Activated CD8-positive, alpha-beta memory T cell treated with anti-CD3 and anti-CD28 coated beads, Interleukin-2, amount 50 U/mL, for 4 hours (primary cell): Measurements from ENCODE around the gene TTLL11.
"Not testable (repeated sequence)": the region's sequence is repeated elsewhere in the genome, so short reads cannot be mapped to it uniquely, and the experiment has no call there.

ENCODE experiments used
- DNase-seq: peaks from one replicate; pipeline ENCODE4 v3.0.0-alpha.2; 2020

The TTLL11 gene

DNA sequence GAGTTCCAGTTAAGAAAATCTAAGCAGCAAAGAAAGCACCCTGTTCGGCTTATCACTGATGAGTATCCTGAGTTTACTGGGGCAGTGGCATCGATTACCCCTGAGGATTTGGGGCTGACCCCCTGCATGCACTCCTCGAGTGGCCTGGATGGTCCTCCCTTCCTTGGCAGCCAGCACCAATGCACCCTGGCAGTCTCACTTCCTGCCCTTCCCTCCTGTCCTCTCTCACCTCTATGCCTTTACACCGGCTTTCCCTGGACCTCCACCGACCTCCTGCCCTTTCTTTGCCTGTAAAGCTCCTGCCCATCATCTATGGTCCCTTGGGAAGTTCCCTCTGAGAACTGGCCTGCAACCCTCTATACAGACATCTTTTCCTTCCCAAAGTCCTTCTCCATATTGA, 97.1 kb downstream of the TTLL11 start:
- no peak for DNase-seq

DNA sequence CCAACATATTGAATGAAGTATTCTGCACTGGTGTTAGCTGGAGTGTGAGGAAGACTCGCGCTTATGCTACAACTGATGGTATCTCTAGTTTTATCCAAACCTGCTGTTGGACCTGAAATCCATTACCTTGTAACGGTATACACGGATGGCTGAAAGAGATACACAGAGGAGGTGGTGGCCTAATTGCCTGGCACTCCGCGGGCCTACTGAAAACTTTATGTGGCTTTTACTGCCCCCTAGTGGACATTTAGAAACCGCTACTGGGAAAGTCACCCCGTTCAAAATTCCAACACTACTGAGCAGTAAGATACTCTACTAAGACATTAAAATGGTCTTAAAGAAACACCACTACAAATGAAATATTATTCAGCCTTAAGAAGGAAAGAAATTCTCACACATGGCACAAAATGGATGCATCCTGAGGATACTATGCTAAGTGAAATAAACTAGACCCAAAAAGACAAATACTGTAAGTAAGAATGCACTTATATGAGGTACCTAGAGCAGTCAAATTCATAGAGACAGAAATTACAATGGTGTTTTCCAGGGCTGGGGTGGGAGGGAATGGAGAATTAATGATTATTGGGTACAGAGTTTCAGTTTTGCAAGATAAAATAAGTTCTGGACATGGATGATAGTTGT, 100.4 kb downstream of the TTLL11 start:
- DNase-seq: peak; percentile 34

DNA sequence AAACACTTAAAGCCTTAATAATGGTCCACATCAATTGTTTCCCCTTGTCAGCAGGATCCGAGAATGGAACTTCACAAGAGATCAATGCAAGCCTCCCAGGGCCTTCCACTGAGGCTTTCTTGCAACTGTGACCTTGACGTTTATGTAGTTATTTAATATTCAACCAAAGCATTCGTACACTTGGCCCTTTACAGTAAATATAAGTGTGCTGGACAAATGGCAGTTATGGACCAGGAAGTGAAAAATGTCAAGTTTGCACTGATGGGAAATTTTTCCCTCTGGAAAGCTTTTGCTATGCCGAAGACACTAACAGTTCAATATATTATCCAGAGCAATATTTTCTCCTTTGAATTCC, 101.8 kb downstream of the TTLL11 start:
- no peak for DNase-seq

DNA sequence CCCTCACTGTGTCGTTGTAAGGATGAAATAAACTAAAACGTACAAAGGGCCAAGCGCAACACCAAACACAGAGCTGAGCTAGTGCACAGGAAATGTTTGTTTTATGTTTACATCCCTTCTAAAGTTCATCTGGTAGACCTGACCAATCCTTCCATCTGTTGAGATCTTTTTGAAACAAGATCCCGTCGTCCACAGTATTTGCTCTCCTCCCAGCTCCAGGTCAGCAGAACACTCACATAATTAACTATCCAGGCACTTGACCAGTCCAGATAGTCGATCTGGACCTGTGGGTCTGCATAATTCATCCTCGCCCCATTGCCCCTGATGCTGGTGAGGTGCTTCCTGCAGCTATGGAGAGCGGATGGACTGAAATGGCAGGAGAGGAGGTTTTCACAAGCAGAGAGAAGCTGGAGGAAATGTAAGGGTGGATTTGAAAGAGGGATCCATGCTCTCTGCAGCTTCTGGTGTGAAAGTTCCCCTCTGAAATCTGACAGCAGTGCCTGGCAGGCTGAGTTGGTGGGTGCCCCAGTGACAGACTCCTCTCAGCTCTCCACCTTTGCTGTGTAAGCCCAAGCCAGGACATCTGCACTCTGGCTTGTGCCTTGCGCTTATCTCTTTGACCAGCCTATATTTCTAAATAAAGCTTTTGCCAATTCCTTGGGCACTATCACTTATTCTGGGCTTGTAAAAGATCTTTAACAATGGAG, 102.4 kb downstream of the TTLL11 start:
- DNase-seq: no peak

DNA sequence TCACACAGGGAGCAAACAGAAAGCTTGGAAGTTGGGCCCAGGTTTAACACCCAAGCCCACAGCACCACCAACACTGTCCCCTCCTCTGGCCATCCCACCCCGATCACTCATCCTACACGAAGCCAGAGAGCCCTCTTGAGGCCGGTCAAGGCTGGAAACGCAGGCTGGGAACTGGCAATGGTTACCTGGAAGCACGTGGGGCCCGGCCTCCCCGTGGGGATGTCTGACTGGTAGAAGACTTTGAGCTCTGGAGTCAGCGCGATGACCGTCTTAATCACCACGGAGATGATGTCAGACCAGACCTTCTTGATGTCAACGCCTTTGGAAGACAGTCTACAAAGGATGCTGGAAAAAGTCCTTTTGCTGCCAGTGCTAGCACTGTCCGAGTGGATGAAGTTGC, 104.1 kb downstream of the TTLL11 start:
- DNase-seq: no peak

DNA sequence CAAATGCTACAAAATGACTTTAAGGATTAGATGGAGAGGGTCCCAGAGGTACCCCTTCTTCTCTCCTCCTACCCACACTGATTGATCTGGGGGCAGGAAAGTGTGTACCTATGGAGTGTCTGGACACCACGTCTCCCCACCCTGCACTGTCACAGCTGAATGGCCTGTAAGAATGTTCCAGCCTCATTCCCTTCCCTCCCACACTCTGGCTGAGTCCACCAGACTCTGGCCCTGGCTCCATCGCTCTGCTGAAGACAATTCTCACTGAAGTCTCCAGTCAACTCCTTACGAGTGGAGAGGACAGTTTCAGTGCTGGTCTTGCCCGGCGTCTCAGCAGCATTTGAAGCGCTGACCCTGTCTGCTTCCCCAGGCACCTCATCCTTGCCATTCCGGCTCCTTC, 105.8 kb downstream of the TTLL11 start:
- no peak for DNase-seq

DNA sequence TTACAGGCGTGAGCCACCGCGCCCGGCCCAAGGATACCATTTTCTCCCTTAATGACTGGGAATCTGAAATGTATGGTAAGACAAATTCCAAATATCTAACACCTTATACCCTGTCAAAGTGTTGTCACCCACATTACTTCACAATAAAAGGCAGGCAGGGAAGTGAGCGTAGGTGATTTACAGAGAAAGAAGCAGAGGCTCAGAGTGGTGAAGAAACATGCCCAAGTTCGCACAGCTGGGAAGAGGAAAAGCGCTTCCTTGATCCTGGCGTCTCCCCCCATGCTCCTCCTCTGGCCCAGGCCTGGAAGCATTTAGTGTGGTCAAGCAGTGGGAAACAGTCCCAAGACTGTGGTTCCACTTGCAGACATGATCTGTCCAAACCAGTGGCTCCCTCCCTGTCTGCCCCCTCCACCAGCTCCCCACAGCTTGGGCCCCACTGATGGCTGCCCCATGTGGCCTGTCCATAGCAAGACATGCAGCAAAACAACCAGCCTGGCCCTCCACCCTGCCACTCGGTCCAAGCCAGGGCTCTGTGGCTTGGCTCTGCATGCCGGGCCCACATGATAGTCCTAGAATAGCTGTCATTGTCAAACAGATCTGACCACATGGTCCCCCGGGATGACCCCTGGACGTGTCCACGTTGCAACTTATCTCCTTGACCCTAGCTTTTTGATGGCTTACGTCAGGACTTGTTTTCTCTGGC, 107.2 kb downstream of the TTLL11 start:
- no peak for DNase-seq

DNA sequence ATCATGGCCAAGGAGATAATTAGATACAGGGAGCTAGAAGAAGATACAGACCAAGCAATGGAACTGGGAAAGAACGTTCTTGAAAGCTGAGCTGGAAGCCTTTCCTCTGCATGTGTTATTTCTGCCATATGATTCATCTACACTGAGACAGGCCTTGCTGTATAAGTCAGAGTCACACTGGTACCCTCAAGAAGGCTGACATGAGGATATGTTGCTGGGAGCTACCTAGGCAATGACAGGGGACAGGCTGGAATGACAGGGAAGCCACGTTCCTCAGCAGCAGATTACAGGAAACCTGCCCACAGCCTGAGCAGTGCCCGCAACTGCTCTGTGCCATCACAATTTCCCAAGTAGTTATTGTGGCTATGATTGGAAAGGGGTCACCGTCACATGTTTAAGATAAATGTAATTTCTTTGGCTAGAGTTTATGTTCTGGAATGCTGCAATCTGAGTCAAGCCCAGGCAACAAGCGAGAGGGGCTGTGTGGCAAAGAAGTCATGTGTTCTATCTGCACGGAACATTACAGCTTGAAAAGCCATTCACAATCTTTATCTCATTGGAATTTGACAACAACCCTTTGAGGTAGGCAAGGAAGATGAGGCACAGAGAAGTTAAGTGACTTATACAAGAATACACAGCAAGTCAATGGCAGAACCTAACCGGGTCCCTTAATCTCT, 108.2 kb downstream of the TTLL11 start:
- DNase-seq: no peak

DNA sequence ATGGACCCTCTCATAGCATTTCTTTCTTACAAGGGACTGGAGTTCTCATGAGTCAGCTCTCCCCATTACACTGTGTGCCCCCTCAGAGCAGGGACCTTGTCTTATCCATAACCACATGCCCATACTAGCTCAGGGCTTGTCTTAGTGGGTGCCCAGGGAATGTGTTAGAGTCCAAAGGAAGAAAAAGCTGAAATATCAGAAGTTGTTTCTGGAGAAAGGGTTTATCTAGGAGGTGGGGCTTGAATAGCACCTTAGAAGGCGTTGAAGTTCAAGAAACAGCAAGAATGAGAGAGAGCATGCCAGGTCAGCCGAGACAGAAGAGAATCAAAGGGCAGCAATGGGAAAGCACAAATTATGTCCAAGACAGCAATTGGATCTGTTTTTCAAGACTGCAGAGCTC, 109.4 kb downstream of the TTLL11 start:
- DNase-seq: no peak

DNA sequence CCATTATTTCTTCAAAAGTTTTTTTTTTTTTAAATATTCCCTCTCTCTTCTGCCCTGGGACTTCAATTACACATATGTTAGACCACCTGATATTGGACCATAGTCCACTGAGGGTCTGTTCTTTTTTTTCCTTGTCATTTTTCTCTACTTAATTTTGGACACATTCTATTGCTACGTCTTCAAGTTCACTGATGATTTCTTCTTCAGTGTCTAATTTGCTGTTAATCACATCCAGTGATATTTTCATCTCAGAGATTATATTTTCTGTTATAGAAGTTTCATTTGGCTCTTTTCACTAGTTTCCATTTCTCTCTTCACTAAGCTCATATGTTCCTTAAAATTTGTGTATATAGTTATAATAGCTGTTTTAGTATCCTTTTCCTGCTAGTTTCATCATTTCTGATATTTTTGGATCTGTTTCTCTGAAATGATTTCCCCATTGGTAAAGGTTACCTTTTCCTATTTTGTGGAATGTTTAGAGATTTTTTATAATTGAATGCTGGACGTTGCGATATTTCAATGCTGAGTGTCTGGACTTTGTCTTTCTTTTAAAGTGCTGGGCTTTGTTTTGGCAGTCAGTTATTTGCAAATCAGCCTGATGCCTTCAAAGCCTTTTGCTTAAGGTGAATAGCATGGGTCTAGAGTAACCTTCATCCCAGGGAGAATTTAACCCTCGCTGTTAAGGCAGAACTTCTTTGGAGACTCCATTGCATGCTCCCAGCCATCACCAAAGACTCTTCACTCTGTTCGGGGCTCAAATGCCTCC, 111.8 kb downstream of the TTLL11 start:
- DNase-seq: no peak

DNA sequence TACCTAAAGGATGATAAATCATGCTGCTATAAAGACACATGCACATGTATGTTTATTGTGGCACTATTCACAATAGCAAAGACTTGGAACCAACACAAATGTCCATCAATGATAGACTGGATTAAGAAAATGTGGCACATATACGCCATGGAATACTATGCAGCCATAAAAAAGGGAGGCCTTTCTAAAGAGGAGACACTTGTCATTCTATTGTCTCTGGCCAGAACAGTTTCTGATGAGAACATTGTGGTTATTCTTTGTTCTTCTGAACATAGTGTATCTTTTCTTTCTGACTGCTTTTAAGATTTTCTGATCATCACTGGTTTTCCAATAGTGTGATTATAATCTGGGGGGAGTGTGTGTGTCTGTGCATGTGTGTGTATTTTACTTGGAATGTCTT, 112.4 kb downstream of the TTLL11 start:
- DNase-seq: not testable (repeated sequence)

DNA sequence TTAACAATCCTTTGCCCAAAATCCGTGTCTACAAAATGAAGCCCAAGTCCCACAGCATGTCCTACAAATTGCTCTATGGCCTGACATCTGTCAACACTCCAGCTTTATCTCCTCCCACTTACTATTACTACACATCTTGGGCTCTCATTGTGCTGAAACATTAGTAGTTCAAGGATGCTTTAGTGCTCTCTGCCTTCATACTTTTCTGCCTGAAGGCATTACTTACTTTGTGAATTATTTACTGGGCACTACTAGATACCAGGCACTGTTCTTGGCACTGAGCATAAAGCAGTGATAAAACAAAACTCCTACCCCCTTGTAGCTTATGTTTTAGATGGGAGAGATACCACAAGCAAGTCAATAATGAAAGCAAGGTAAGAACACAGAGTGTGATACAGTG, 113.4 kb downstream of the TTLL11 start:
- DNase-seq: no peak

DNA sequence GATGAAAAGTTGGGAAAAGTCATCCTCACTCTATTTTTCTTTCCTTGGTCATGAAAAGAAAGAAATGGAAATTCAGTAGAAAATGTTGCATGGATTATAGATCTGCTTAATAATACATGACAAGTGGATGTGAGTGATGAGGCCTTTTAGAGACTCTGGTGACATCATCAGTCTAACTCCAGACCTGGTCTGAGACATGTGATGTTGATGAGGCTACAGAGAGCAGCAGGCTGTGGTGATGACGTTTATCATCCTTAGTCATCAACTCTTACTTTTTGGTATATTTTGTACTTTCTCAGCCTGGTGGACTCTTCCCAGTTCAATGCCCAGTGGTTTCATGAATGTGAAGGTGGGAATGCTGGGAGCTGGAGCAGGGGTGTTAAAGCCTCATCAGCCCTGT, 116.4 kb downstream of the TTLL11 start:
- no peak for DNase-seq

DNA sequence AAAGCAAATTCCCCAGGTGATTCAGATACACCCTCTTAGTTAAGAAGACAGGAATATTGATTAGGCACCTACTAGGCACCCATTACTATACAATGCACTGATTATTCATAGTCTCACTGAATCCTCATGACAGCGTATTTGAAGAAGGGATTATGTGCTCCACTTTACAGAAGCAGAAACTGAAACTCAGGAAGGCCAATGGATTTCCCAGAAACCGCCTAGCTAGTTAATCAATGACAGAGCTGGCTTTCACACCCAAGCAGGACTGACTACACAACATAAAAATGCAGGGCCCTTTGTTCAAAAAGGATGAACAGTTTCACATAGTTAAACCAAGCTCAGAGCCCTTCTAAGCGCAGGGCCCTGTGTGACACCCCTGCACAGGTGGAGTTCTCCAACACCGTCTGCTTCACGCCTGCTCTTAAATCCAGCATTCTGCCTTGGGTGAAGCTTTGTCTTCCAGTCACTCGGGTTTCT, 117.3 kb downstream of the TTLL11 start:
- no peak for DNase-seq

DNA sequence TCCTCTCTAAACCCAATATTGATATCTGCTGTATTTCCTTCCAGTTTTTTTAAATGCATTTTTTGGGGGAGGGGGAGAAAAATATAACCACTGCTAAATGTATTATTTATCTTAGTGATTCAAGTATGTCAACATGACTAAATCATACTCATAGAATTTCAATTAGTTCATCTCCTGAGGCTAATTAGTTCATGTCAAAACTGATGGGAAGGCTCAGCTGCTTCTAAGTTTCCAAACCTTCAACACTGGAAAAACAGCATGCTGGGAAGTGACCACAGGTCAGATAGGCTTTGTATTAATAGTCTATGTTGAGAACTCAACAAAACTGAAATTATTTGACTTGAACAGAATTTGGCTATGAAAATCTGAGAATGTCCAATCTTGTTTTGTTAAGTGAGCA, 118.7 kb downstream of the TTLL11 start:
- no peak for DNase-seq

DNA sequence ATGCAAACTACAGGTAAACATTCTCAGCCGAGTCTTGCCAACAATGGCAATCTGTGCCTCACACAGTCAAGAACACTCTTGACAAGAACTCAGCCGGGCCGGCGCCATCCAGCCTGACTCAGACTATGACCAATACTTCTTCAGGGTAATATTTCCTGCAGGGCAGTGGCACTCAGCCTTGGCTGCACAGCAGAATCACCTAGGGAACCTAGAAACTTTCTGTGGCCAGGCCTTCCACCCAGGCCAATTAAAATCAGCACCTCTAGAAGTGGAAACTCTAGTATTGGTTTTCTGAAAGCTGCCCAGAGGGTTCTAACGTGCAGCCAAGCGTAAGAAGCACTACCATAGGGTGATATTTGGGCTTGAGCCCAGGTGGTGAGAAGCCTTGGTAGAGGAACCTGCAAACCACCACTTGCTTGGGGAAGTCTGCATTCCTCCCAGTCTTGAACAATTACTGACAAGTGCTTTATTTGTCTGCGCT, 120.6 kb downstream of the TTLL11 start:
- no peak for DNase-seq

DNA sequence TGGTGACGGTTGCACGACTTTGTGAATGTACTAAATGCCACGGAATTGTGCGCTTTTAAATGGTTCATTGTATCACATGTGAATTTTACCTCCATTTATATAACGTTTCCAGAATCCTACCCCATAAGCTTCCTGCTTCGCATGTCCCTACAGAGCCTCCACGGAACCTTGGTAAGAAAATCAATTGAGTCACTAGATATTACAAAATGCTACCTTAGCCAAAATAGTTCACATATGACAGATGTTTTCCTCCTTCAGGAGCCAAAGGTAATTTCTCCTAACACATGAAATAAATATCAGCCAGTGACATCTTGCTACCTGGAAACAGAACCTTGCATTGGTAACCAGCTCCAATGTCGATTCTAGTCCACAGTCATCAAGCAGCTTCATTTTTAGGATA, 125.1 kb downstream of the TTLL11 start:
- no peak for DNase-seq

DNA sequence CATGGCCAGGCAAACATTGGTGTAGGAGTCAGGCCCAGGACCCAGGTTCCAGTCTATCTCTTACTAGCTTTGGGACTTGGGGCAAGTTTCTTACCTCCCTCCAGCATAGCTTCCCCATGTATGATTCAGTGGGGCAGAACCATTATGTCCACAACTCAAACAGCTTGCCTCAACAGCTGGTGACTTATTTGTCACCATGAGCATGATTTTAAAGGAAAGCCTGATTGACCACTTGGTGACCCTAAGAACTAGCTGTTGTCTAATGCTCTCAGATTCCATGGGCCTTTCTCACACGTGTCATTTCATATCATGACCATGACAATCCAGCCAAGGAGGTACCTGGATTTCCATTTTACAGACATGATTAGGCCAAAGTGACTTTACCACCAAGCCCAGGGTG, 126.4 kb downstream of the TTLL11 start:
- DNase-seq: no peak

DNA sequence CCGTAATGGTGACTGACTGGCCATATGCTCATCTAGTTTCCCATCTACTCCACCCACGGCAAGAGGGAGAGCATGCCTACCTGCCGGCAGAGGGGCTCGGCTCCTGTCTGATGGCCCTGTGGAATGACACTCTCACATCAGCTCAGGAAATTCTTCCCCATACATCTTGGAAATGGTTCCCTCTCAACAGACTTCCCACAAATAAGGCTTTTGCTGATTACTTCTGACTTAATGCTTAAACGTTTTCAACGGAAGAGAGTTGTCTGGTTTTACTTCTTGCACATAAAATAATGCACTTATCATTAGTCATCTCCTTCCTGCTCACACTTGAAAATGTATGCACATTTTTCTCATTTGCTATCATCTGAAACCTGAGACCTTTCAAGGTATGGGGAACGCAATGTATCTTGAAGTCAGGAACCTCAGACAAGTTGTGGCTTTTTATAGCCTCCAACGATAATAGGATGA, 129.5 kb downstream of the TTLL11 start:
- DNase-seq: no peak

DNA sequence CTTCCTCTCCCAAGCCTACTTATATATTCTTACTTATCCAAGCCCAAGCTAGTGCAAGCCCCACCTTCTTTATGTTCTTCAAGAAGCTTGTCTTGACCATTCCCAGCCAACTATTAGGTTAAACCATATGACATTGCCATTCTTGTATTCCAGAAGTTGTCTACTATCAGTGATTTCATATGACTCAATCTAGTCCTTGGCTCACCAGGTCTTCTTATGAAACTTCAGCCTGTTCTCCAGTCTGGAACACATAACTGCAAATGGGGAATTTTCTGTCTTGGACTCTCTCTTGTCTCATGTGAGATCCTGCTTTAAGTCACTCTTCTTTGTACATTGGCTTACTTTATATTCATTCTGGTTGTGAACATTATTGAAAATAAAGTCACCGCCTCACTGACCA, 130.7 kb downstream of the TTLL11 start:
- DNase-seq: no peak

DNA sequence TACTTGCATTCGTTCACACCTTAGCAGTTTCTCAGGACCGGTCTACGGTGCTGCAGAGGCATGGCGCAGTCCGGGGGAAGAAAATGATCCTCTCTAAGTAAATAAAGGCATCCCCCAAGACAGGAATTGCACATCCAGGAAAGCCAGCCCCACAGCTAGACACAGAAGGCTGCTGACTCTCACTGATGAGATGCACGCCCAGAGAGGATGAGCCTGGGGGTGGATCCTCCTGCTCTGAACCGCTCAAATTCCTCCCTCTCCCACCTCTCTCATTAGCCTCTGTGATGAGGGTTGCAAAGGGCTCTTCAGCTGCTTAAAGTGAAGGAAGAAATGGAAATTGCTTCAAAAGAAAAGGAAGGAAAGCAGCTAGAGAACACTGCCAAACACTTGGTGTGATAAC, 132.4 kb downstream of the TTLL11 start:
- no peak for DNase-seq

DNA sequence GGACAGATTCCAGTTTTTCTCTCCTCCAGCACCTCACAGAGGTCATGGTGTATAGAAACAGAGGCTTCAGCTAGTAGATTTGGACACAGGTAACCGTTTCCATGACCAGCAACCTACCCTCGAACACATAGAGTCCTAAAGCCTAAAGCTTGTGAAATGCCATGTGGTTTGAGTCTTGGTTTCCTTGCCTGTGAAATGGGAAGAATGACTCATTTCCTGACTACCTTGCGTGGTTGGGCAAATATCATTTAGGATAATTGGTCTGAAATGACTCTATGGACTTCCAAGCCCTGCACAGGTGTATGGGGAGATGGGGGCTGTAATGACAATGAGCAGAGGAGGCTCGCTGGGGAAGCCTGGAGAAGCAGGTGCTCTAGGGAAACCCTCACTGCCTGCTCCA, 134.6 kb downstream of the TTLL11 start:
- no peak for DNase-seq

DNA sequence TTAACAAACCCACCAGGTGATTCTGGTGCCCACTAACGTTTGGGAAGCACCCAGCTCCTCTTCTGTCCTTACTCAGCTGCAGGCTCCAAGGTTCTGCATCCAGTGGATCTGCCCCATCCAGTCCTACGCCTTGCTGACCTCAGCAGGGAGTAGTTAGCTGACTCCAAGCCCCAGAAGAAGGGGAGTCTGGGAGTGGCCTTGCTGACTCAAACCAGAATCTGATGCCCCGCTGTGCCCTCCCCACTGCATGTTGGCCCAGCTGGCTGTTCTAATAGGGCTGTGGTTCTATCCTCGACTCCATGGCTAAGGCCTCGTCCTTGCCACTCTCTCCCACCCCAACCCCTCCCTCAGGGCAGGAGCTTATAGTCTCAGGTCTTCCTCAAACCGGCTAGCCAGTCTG, 136.3 kb downstream of the TTLL11 start:
- no peak for DNase-seq
